Activated T-helper 17 cell treated with anti-CD3 and anti-CD28 coated beads, Interleukin-2, amount 50 U/mL, for 72 hours (primary cell): ENCODE results near the gene KCNG3. TPM values are rescaled to one million over a fixed set of nuclear protein-coding genes. Genes with fewer than 3 reads are reported as not detected.
A peak's percentile ranks its signal among the peaks of the same experiment; 100 is the strongest.

Experiments
- ATAC-seq: fragments of 150-1000 bp; cut with Tn5 transposase; replicated peaks from 2 replicates; pipeline ENCODE4 v1.10.0; 2021; ENCODE audit warnings: mild to moderate bottlenecking, moderate library complexity
- H3K27ac Mint-ChIP-seq: one replicate; pipeline ENCODE4 v1.8.0; 2022; ENCODE audit warnings: mixed read lengths
- H3K27me3 Mint-ChIP-seq: one replicate; pipeline ENCODE4 v1.8.0; 2022; ENCODE audit warnings: mixed read lengths
- H3K36me3 Mint-ChIP-seq: one replicate; pipeline ENCODE4 v1.8.0; 2022; ENCODE audit warnings: low read depth, mild to moderate bottlenecking, mixed read lengths
- H3K4me1 Mint-ChIP-seq: one replicate; pipeline ENCODE4 v1.8.0; 2022; ENCODE audit warnings: mixed read lengths
- H3K4me3 Mint-ChIP-seq: one replicate; pipeline ENCODE4 v1.8.0; 2022; ENCODE audit warnings: mild to moderate bottlenecking, mixed read lengths
- H3K9me3 Mint-ChIP-seq: one replicate; pipeline ENCODE4 v1.8.0; 2022; ENCODE audit warnings: mixed read lengths
- total RNA-seq, 2 donors: library from RNA; stranded (reverse); gene quantifications; one replicate each; pipeline ENCODE4 v1.2.3, GENCODE V29; 2022

Gene KCNG3
- not detected for total RNA-seq

DNA sequence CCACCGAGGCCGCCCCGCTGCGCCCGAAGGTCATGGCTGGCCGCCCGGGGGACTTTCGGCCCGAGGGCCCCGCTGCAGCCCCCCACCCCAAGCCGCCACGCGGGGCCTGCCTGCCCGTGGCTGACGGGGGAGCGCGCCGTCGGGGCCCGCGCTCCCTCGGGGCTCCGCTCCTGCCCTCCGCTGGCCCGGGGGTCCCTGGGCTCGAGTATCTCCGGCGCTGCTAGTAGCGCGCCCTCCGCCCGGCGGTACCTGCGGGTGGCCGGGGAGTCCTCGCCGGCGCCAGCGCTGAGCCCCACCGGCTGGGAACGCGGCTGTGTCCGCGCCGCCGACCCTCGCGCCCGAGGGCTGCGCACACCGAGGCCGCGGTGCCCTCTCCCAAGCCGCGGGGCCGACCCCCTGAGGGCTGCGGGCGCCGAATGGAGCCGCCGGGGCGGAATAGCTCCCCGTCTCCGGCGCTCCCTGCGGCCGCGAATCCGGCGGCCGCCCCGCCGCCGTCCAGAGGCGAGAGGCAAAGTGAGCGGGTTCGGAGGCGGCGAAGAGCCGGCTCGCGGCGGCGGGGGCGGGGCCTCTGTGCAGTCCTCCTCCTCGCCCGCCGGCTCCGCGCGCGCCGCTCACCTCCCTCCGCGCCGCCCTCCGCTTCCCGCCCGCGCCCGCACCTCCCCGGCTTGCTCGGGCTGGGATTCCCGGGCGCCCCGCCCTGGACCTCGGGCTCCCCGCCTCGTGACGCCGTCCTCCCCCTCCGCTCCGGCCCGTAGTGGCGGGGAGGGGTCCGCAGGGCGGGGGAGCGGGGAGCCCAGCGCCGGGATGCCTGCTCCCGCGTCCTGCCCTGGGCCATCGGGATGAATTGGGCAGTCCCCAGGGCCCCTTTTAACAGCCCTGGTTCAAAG is at the start of gene KCNG3:
Gene KCNG3, minus strand, starts transcription at position 515 of the 887 bp plus-strand sequence. Its CDS starts 481 bp downstream, at position 34.
- Mint-ChIP-seq H3K9me3 (no peaks in the 10 kb centered on the region), H3K4me3 (peak within 1 kb of the TSS; percentile 83), H3K4me1 (no peaks in the 10 kb centered on the region), H3K27ac (peak within 1 kb of the TSS; percentile 32), H3K36me3 (no peaks in the 10 kb centered on the region), H3K27me3 (peaks cover 8% of the 10 kb centered on the region)
- ATAC-seq, result peak; percentile 82

- Mint-ChIP-seq H3K27me3 (no peaks in the 10 kb centered on the region), H3K4me3 (no peak overlapping the region), H3K9me3 (no peaks in the 10 kb centered on the region), H3K36me3 (no peaks in the 10 kb centered on the region), H3K27ac (no peak overlapping the region), H3K4me1 (no peaks in the 10 kb centered on the region)
- no peak for ATAC-seq
Measured at GRCh38 chr2:42542871-42543270, 49.1 kb upstream of the KCNG3 start.

- no peaks in the 10 kb centered on the region for H3K27me3 Mint-ChIP-seq
- H3K4me3 Mint-ChIP-seq, result no peak overlapping the region
- H3K9me3 Mint-ChIP-seq, result no peaks in the 10 kb centered on the region
- H3K4me1 Mint-ChIP-seq, result no peaks in the 10 kb centered on the region
- no peaks in the 10 kb centered on the region for H3K36me3 Mint-ChIP-seq
- no peak overlapping the region for H3K27ac Mint-ChIP-seq
- ATAC-seq, result no peak
Measured at GRCh38 chr2:42537493-42537892, 43.7 kb upstream of the KCNG3 start.

DNA sequence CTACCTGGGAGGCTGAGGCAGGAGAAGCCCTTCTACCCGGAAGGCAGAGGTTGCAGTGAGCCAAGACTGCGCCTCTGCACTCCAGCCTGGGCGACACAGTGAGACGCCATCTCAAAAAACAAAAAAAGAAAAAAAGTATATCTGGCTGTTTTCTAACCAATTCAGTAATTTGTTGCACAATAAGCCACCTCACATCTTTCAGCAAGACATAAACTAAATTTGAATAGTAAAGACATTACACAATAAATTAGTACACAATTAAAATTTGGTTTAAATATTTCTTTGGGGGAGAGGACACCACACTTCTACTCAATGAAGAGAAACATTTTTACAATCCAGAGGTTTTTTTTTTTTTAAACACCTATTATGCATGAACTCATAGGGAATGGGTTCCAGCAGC is 38.6 kb upstream of the KCNG3 start:
- H3K27ac Mint-ChIP-seq, result no peak overlapping the region
- no peak overlapping the region for H3K4me3 Mint-ChIP-seq

DNA sequence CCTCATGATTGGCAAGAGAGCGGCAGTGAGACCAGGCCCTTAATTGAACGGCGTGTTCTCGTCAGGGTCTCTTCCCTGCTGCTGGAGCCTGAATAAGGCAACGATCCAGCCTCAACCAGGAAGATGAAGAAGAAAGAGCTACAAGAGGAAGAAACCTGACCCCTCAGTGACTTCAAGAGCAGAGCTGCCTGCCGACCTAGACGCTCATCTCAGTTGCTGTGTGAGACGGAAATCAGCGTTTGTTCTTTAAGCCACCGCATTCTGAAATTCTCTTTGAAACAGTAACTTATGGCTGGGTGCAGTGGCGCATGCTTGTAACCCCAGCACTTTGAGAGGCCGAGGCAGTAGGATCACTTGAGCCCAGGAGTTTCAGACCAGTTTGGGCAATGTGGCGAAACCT is 29.6 kb upstream of the KCNG3 start:
- no peak overlapping the region for H3K4me3 Mint-ChIP-seq
- H3K36me3 Mint-ChIP-seq, result no peaks in the 10 kb centered on the region
- ATAC-seq, result no peak
- no peaks in the 10 kb centered on the region for H3K9me3 Mint-ChIP-seq
- no peak overlapping the region for H3K27ac Mint-ChIP-seq
- H3K4me1 Mint-ChIP-seq, result peaks cover 5% of the 10 kb centered on the region
- H3K27me3 Mint-ChIP-seq, result peaks cover 4% of the 10 kb centered on the region

More for the DNA sequence above, 38.6 kb upstream of the KCNG3 start:
- Mint-ChIP-seq H3K4me1 (no peaks in the 10 kb centered on the region), H3K36me3 (no peaks in the 10 kb centered on the region), H3K27me3 (no peaks in the 10 kb centered on the region), H3K9me3 (no peaks in the 10 kb centered on the region)
- ATAC-seq, result no peak

GRCh38 chr2:42522035-42522434 is 28.3 kb upstream of the KCNG3 start:
- no peaks in the 10 kb centered on the region for H3K36me3 Mint-ChIP-seq
- H3K27ac Mint-ChIP-seq, result no peak overlapping the region
- peaks cover 4% of the 10 kb centered on the region for H3K27me3 Mint-ChIP-seq
- ATAC-seq, result no peak
- H3K4me3 Mint-ChIP-seq, result no peak overlapping the region
- H3K9me3 Mint-ChIP-seq, result no peaks in the 10 kb centered on the region
- peaks cover 5% of the 10 kb centered on the region for H3K4me1 Mint-ChIP-seq

DNA sequence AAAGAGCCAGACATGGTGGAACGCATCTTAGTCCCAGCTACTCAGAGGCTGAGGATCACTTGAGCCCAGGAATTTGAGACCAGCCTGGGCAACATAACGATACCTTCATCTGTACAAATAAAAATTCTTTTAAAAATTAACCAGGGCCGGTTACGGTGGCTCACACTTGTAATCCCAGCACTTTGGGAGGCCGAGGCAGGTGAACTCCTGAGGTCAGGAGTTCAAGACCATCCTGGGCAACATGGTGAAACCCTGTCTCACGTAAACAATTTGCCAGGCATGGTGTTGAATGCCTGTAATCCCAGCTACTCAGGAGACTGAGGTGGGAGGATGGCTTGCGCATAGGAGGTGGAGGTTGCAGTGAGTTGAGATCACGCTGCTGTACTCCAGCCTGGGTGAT is 25.8 kb upstream of the KCNG3 start:
- Mint-ChIP-seq H3K9me3 (no peaks in the 10 kb centered on the region), H3K36me3 (no peaks in the 10 kb centered on the region), H3K27me3 (peaks cover 4% of the 10 kb centered on the region), H3K4me1 (peaks cover 5% of the 10 kb centered on the region), H3K4me3 (no peak overlapping the region), H3K27ac (no peak overlapping the region)
- ATAC-seq, result no peak

GRCh38 chr2:42516418-42516901 is 22.7 kb upstream of the KCNG3 start:
- H3K27ac Mint-ChIP-seq, result no peak overlapping the region
- no peak overlapping the region for H3K4me3 Mint-ChIP-seq
- no peak for ATAC-seq
- H3K4me1 Mint-ChIP-seq, result no peaks in the 10 kb centered on the region
- no peaks in the 10 kb centered on the region for H3K9me3 Mint-ChIP-seq
- no peaks in the 10 kb centered on the region for H3K36me3 Mint-ChIP-seq
- H3K27me3 Mint-ChIP-seq, result no peaks in the 10 kb centered on the region

- H3K4me1 Mint-ChIP-seq, result peaks cover 7% of the 10 kb centered on the region
- H3K4me3 Mint-ChIP-seq, result no peak overlapping the region
- no peaks in the 10 kb centered on the region for H3K27me3 Mint-ChIP-seq
- H3K36me3 Mint-ChIP-seq, result no peaks in the 10 kb centered on the region
- H3K27ac Mint-ChIP-seq, result no peak overlapping the region
- ATAC-seq, result no peak
- H3K9me3 Mint-ChIP-seq, result no peaks in the 10 kb centered on the region
Measured at GRCh38 chr2:42513252-42513918, 19.6 kb upstream of the KCNG3 start.

- H3K27me3 Mint-ChIP-seq, result no peaks in the 10 kb centered on the region
- no peaks in the 10 kb centered on the region for H3K9me3 Mint-ChIP-seq
- no peak overlapping the region for H3K4me3 Mint-ChIP-seq
- H3K36me3 Mint-ChIP-seq, result no peaks in the 10 kb centered on the region
- no peak for ATAC-seq
- H3K4me1 Mint-ChIP-seq, result peaks cover 7% of the 10 kb centered on the region
- no peak overlapping the region for H3K27ac Mint-ChIP-seq
Measured at GRCh38 chr2:42510608-42511243, 16.9 kb upstream of the KCNG3 start.

GRCh38 chr2:42510191-42510590 is 16.4 kb upstream of the KCNG3 start:
- Mint-ChIP-seq H3K9me3 (no peaks in the 10 kb centered on the region), H3K4me3 (no peak overlapping the region), H3K27ac (no peak overlapping the region), H3K36me3 (no peaks in the 10 kb centered on the region), H3K4me1 (peaks cover 7% of the 10 kb centered on the region), H3K27me3 (peaks cover 3% of the 10 kb centered on the region)
- no peak for ATAC-seq

GRCh38 chr2:42504364-42505230 is 10.8 kb upstream of the KCNG3 start:
- no peaks in the 10 kb centered on the region for H3K4me1 Mint-ChIP-seq
- no peak overlapping the region for H3K27ac Mint-ChIP-seq
- peaks cover 6% of the 10 kb centered on the region for H3K27me3 Mint-ChIP-seq
- H3K36me3 Mint-ChIP-seq, result no peaks in the 10 kb centered on the region
- no peaks in the 10 kb centered on the region for H3K9me3 Mint-ChIP-seq
- no peak overlapping the region for H3K4me3 Mint-ChIP-seq
- ATAC-seq, result no peak

DNA sequence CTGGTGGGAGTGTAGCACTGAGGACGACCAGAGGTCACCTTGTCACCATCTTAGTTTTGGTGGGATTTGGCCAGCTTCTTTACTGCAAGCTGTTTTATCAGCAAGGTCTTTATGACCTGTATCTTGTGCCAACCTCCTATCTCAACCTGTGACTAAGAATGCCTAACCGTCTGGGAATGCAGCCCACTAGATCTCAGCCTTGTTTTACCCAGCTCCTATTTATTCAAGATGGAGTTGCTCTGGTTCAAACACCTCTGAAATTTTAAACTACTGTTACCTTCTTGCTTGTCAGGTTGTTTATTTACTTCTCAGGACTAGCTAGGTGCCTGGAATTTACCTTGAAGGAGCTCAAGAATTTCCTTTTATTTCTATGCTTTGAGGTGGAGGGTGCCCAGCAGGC is 9.5 kb upstream of the KCNG3 start:
- Mint-ChIP-seq H3K27ac (no peak overlapping the region), H3K36me3 (no peaks in the 10 kb centered on the region), H3K9me3 (no peaks in the 10 kb centered on the region), H3K27me3 (peaks cover 6% of the 10 kb centered on the region), H3K4me3 (no peak overlapping the region), H3K4me1 (no peaks in the 10 kb centered on the region)
- no peak for ATAC-seq

DNA sequence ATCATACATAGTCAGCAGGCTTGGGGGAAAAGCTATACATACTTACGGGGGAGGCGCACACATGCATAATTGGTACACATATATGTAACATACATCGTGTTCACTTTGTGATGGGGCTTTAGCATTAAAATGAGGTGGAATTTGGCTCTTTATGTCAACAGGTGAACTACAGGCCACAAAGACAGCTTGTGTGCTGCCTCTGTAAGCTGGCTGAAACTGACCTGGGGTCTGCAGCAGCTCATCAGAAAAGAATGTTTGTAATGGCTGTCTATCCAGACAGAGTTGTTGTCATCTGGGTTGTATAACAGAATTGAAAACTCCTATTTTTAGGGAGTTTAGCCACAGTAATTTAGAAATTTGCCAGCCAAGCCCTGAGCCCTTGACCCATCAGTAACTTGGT is 4.7 kb upstream of the KCNG3 start:
- no peak for ATAC-seq
- Mint-ChIP-seq H3K27me3 (peaks cover 4% of the 10 kb centered on the region), H3K27ac (no peak overlapping the region), H3K36me3 (no peaks in the 10 kb centered on the region), H3K4me1 (no peaks in the 10 kb centered on the region), H3K4me3 (no peak overlapping the region), H3K9me3 (no peaks in the 10 kb centered on the region)
